Measurements from ENCODE around the gene CNOT2. TPM values are rescaled to one million over a fixed set of nuclear protein-coding genes. Genes with fewer than 3 reads are reported as not detected.
A peak's percentile ranks its signal among the peaks of the same experiment; 100 is the strongest.

CNOT2 gene
- total RNA-seq, 1 experiment from 2014 or later, result 73.7 TPM

DNA sequence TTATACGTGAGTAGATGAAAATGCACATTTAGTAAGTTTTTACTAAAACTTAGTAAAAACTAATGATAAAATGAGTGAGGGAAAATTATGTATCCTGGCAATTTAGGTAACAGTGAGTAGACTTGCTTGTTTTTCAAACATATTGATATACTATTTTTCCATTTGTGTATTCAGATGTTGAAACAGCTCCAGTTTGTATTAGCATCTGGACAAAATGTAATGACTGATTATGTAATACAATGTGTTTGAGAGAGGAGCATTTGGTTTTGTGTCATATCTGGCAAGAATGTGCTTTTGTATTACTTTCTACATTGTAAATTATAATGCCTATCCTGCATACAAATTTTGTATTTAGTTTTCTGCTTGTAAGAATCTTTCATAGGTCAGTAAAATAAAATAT lies 5.6 kb downstream of the CNOT2 start:
- no peak overlapping the region for H3K9ac ChIP-seq (ENCODE audit: low read length)
- ChIA-PET CTCF (no interaction called here), POLR2A (ENCODE audit: unreplicated experiment) (no interaction called here)
- no peak for TF ChIP-seq EZH2phosphoT487 (IDR thresholded peaks at IDR 0.05; ENCODE audit: borderline replicate concordance, low read length)
- TF ChIP-seq, protein P1, sequence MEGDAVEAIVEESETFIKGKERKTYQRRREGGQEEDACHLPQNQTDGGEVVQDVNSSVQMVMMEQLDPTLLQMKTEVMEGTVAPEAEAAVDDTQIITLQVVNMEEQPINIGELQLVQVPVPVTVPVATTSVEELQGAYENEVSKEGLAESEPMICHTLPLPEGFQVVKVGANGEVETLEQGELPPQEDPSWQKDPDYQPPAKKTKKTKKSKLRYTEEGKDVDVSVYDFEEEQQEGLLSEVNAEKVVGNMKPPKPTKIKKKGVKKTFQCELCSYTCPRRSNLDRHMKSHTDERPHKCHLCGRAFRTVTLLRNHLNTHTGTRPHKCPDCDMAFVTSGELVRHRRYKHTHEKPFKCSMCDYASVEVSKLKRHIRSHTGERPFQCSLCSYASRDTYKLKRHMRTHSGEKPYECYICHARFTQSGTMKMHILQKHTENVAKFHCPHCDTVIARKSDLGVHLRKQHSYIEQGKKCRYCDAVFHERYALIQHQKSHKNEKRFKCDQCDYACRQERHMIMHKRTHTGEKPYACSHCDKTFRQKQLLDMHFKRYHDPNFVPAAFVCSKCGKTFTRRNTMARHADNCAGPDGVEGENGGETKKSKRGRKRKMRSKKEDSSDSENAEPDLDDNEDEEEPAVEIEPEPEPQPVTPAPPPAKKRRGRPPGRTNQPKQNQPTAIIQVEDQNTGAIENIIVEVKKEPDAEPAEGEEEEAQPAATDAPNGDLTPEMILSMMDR (conservative IDR thresholded peaks at IDR 0.05; ENCODE audit: low read depth, low read length), result no peak
- no peaks in the 10 kb centered on the region for H3K9me3 ChIP-seq (ENCODE audit: low read length)
- intact Hi-C loops (cut with micrococcal nuclease), result loop anchor here (10.0 kb wide), 1 partner anchor 296 kb away; no protein-coding TSS in a partner anchor
- DNase-seq (no peak), ATAC-seq (no peak)
- BruUV-seq (replicated peaks), result no TSS peak
- peaks cover 33% of the 10 kb centered on the region for H3K4me1 ChIP-seq (ENCODE audit: insufficient read depth, low read length)
- no peak overlapping the region for H3K4me2 ChIP-seq (ENCODE audit: low read length)
- H3K36me3 ChIP-seq (ENCODE audit: low read depth, low read length), result peaks cover 4% of the 10 kb centered on the region; the same call in 1 of the 2 replicates
- H3K79me2 ChIP-seq (ENCODE audit: low read length), result peaks cover 100% of the 10 kb centered on the region
- H3K9me2 ChIP-seq (replicated peaks; ENCODE audit: low read length), result no peaks in the 10 kb centered on the region
- H3K27me3 ChIP-seq (ENCODE audit: low read length), result no peaks in the 10 kb centered on the region
- H3F3A ChIP-seq (ENCODE audit: low read length, unreplicated experiment), result no peaks in the 10 kb centered on the region
- no peak overlapping the region for H3K4me3 ChIP-seq (ENCODE audit: low read length)
- H4K20me1 ChIP-seq (ENCODE audit: low read length), result peaks cover 70% of the 10 kb centered on the region
- H2AFZ ChIP-seq (ENCODE audit: low read length), result no peak overlapping the region
- H3K27ac ChIP-seq (ENCODE audit: low read length), result no peak overlapping the region

DNA sequence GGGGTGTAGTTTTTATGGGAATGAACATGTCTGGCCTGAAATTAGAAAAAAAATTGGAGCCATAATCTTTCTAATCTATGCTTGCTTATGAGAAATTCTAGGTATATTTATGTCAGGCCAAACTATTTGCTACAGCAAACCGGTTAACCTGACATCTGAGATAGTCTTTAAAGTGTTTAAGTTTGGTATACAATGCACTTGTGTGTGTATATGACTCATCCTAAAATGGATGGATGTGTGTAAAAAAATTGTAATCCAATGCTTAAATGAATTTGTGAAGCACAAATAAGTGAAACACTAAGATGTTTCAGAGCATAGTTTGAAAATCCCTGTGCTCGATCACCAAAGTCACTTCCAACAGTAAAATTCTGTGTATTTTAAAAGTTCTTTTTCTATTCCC lies 6.7 kb downstream of the CNOT2 start:
- TF ChIP-seq EZH2phosphoT487 (IDR thresholded peaks at IDR 0.05; ENCODE audit: borderline replicate concordance, low read length), result no peak
- TF ChIP-seq, protein P1 (conservative IDR thresholded peaks at IDR 0.05; ENCODE audit: low read depth, low read length), result no peak
- TF ChIP-seq EZH2 (IDR thresholded peaks at IDR 0.05; ENCODE audit: low read length, unreplicated experiment), result no peak
- Histone ChIP-seq H3K4me2 (ENCODE audit: low read length) (no peak overlapping the region), H4K20me1 (ENCODE audit: low read length) (peaks cover 60% of the 10 kb centered on the region), H2AFZ (ENCODE audit: low read length) (no peak overlapping the region), H3K9me3 (ENCODE audit: low read length) (no peaks in the 10 kb centered on the region), H3K9me2 (replicated peaks; ENCODE audit: low read length) (no peaks in the 10 kb centered on the region), H3K4me3 (ENCODE audit: low read length) (no peak overlapping the region), H3K36me3 (ENCODE audit: low read depth, low read length) (peaks cover 4% of the 10 kb centered on the region; the same call in 1 of the 2 replicates), H3K4me1 (ENCODE audit: insufficient read depth, low read length) (peaks cover 27% of the 10 kb centered on the region), H3K27ac (ENCODE audit: low read length) (no peak overlapping the region), H3K79me2 (ENCODE audit: low read length) (peaks cover 98% of the 10 kb centered on the region), H3K9ac (ENCODE audit: low read length) (no peak overlapping the region), H3F3A (ENCODE audit: low read length, unreplicated experiment) (no peaks in the 10 kb centered on the region), H3K27me3 (ENCODE audit: low read length) (no peaks in the 10 kb centered on the region)
- no peak for ATAC-seq
- ChIA-PET POLR2A (ENCODE audit: unreplicated experiment) (interaction anchor here (0.6 kb wide), 1 partner anchor 965 kb away, joined by 4 read pairs; no protein-coding TSS in a partner anchor), CTCF (no interaction called here)
- no TSS peak for BruUV-seq (replicated peaks)
- peak; percentile 8 for DNase-seq
- intact Hi-C loops (cut with micrococcal nuclease), result loop anchor here (10.0 kb wide), 1 partner anchor 295 kb away; no protein-coding TSS in a partner anchor

DNA sequence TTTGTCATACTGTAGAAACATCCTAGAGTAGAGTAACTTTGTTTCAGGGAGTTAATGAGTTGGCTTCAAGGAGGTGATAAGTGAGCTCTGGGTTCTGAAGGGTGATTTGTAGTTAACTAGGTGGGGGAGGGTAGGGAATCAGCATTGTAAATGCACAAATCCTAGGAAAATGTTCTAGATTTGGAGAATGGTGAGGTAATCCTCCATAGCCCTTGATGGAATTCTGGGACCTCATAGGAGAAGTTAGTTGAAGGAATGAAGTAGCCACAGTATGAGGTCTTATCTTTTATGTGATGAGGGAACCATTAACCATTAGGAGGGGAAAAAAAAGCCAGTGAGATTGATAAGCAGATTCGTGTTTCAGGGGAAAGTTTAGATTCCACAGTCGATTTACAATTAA lies 8.0 kb downstream of the CNOT2 start:
- DNase-seq (no peak), ATAC-seq (no peak)
- peaks cover 98% of the 10 kb centered on the region for H3K79me2 ChIP-seq (ENCODE audit: low read length)
- ChIA-PET CTCF (no interaction called here), POLR2A (ENCODE audit: unreplicated experiment) (no interaction called here)
- no peaks in the 10 kb centered on the region for H3K9me3 ChIP-seq (ENCODE audit: low read length)
- no peaks in the 10 kb centered on the region for H3K9me2 ChIP-seq (replicated peaks; ENCODE audit: low read length)
- TF ChIP-seq EZH2phosphoT487 (IDR thresholded peaks at IDR 0.05; ENCODE audit: borderline replicate concordance, low read length) (no peak), EZH2 (IDR thresholded peaks at IDR 0.05; ENCODE audit: low read length, unreplicated experiment) (no peak)
- TF ChIP-seq, protein P1 (conservative IDR thresholded peaks at IDR 0.05; ENCODE audit: low read depth, low read length), result no peak
- no peaks in the 10 kb centered on the region for H3K27me3 ChIP-seq (ENCODE audit: low read length)
- no peak overlapping the region for H3K27ac ChIP-seq (ENCODE audit: low read length)
- H3K4me1 ChIP-seq (ENCODE audit: insufficient read depth, low read length), result peaks cover 14% of the 10 kb centered on the region
- H3K36me3 ChIP-seq (ENCODE audit: low read depth, low read length), result peaks cover 4% of the 10 kb centered on the region; the same call in 1 of the 2 replicates
- peaks cover 59% of the 10 kb centered on the region for H4K20me1 ChIP-seq (ENCODE audit: low read length)
- H3F3A ChIP-seq (ENCODE audit: low read length, unreplicated experiment), result no peaks in the 10 kb centered on the region
- H3K9ac ChIP-seq (ENCODE audit: low read length), result no peak overlapping the region
- no peak overlapping the region for H3K4me3 ChIP-seq (ENCODE audit: low read length)
- BruUV-seq (replicated peaks), result no TSS peak
- no peak overlapping the region for H2AFZ ChIP-seq (ENCODE audit: low read length)
- H3K4me2 ChIP-seq (ENCODE audit: low read length), result no peak overlapping the region
- intact Hi-C loops (cut with micrococcal nuclease), result no loop called here
